ENCODE data around the gene ATP5PD. TPM values are rescaled to one million over a fixed set of nuclear protein-coding genes. Genes with fewer than 3 reads are reported as not detected.

The ATP5PD gene
- 557 and 623 TPM in 2 replicates for total RNA-seq (2014; rRNA removed; shearing (Covaris generic))
- polyA plus RNA-seq (2015; cell fraction: cytosol; rRNA removed), result 298 and 430 TPM in 2 replicates
- polyA plus RNA-seq (2015; cell fraction: nucleus; rRNA removed), result 107 and 127 TPM in 2 replicates

DNA sequence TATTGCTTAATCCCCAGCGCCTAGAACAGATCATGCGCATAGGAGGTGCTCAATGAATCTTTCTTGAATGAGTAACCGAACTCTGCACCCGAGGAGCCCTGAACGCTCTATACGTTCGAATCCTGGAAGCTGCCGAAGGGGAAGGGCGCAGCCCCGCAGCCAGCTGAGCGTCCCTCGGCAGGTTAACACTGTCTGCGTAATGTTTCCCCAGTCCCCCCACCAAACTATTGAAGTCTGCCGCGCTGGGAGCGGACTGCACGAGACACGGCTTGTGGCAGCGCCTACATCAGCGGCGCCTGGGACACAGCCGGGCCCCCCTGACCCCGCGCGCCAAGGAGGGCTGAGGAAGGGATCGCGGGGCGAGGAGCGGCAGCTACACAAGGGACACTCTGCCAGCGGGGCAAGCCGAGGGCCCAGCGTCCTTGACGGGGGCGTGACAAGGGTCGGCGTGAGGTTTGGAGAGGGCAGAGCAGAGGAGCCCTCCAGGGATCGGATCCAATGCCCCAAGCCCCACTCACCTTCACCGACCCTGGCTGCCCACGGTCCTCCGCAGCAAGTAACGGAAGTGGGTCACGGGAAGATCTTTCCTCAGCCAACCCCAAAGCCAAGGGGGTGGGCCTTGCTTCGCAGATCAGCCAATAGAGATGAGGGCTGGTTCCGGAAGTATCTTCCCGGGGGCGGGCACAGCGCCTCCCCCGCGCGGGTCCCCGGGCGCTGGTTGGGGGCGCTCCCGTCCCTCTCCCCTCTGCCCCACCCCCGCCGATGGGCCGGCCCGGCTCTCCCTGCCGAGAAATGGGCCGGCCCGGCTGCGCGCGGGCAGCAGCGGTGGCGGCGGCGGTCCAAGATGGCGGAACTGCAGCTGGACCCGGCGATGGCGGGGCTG lies at the start of gene ATP5PD, which contains the start of gene KCTD2:
TSS of gene ATP5PD (minus strand) at position 563 of the 883 bp plus-strand sequence. CDS start 4,319 bp downstream, outside the sequence.
TSS of gene KCTD2 (plus strand) at position 819 of the 883 bp plus-strand sequence. CDS start at position 845, 26 bp downstream.
- in situ Hi-C loops (cut with HindIII; ENCODE audit: low pct_unique_long_range_greater_than_20kb, low sequenced_read_pairs), result no loop called here

GRCh38 chr17:75096082-75096625 lies 49.4 kb upstream of the ATP5PD start:
- in situ Hi-C loops (cut with HindIII; ENCODE audit: low pct_unique_long_range_greater_than_20kb, low sequenced_read_pairs), result no loop called here
- DNase-seq (ENCODE audit: low read depth, low spot score), result no peak

More for the DNA sequence above, at the start of gene ATP5PD, which contains the start of gene KCTD2:
- peak; percentile 99 for DNase-seq (ENCODE audit: low read depth, low spot score)

- DNase-seq (ENCODE audit: low read depth, low spot score), result no peak
- in situ Hi-C loops (cut with HindIII; ENCODE audit: low pct_unique_long_range_greater_than_20kb, low sequenced_read_pairs), result no loop called here
These were observed 48.2 kb upstream of the ATP5PD start for GRCh38 chr17:75094871-75095399.

GRCh38 chr17:75093548-75094158 lies 46.9 kb upstream of the ATP5PD start:
- in situ Hi-C loops (cut with HindIII; ENCODE audit: low pct_unique_long_range_greater_than_20kb, low sequenced_read_pairs), result no loop called here
- DNase-seq (ENCODE audit: low read depth, low spot score), result no peak

DNA sequence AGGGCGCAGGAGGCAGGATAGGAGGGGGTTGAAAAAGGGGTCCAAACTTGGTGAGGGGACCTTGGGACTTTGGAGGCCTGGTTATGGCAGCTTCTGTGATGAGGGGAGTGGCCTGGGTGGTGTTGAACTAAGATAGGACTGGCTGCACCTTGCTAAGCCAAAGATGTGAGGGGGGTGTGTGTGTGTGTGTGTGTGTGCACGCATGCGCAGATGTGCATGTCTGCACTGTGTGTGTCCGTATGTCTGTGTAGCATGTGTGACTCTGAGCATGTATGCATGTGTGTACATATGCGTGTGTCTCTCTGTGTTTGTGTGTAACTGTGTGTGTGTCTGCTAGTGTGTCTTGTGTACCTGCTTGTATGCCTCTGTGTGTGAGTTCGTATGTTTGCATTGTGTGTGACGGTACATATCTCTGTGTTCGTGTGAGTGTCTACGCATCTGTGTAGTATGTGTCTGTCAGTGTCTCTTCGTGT lies 45.1 kb upstream of the ATP5PD start:
- DNase-seq (ENCODE audit: low read depth, low spot score), result no peak
- in situ Hi-C loops (cut with HindIII; ENCODE audit: low pct_unique_long_range_greater_than_20kb, low sequenced_read_pairs), result no loop called here

GRCh38 chr17:75090871-75091854 lies 44.4 kb upstream of the ATP5PD start:
- in situ Hi-C loops (cut with HindIII; ENCODE audit: low pct_unique_long_range_greater_than_20kb, low sequenced_read_pairs), result no loop called here
- DNase-seq (ENCODE audit: low read depth, low spot score), result no peak

DNA sequence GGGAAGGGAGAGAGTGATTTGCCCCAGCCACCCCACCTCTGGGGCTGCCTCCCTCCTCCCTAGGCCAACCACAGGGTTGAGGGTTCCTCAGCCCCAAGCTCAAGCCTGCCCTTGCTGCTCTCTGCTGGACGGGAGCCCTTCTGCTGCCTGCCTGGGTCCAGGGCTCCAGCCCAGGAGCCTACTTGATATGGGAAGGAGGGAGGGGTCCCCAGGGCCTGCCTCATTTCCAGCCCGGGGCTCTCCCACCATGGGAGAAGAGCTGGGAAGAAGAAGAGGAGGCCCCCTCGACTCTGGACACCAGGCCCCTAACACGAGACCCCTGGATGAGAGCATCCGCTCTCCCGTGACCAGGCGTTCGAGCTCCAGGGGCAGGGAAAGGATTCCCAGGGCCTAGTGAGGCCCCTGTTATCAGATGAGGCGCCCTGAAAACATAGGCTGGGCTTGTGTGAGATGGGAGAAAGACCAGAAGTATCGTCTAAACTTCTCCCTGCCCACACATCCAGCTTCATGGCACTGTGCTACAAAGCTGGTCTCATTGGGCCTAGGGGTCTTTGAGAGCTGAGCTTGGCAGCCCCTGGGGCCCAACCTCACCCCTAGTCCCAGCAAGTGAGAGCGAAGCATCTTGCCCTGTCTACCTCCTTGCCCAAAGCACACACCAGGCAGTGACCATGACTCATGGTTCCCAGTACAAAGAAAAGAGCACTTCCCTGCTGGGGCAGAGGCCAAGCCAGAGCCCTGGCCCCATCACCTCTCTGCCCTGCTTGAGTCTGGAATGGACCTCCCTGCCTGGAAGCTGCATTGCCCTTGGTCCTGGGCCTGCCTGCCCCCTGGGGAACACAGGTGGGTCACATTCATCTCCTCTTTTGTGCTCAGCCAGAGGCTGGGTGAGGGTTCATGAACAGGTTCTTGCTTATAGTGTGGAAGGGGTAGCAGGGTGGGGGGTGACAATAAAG lies 42.0 kb upstream of the ATP5PD start:
- DNase-seq (ENCODE audit: low read depth, low spot score), result no peak
- in situ Hi-C loops (cut with HindIII; ENCODE audit: low pct_unique_long_range_greater_than_20kb, low sequenced_read_pairs), result no loop called here

GRCh38 chr17:75087558-75088453 lies 41.0 kb upstream of the ATP5PD start, which contains the start of gene SLC16A5:
Gene SLC16A5 (plus strand): TSS chr17:75087954. CDS start chr17:75093637, 5,683 bp downstream.
- no peak for DNase-seq (ENCODE audit: low read depth, low spot score)
- in situ Hi-C loops (cut with HindIII; ENCODE audit: low pct_unique_long_range_greater_than_20kb, low sequenced_read_pairs), result no loop called here

DNA sequence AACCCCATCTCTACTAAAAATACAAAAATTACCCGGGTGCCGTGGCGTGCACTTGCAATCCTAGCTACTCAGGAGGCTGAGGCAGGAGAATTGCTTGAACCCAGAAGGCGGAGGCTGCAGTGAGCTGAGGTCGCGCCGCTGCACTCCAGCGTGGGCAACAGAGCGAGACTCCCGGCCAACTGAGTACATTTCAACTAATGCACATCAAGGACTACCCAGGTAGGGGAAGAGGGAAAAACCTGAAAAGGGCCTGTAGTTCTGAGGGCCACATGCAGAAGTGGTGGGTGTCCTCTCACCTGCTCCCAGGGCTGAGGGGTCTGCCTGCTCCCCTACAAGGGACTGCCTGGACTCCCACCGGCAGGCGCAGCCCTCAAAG lies 40.4 kb upstream of the ATP5PD start:
- DNase-seq (ENCODE audit: low read depth, low spot score), result no peak
- in situ Hi-C loops (cut with HindIII; ENCODE audit: low pct_unique_long_range_greater_than_20kb, low sequenced_read_pairs), result no loop called here

- no peak for DNase-seq (ENCODE audit: low read depth, low spot score)
- in situ Hi-C loops (cut with HindIII; ENCODE audit: low pct_unique_long_range_greater_than_20kb, low sequenced_read_pairs), result no loop called here
These were observed 39.9 kb upstream of the ATP5PD start for GRCh38 chr17:75086496-75087181.

- in situ Hi-C loops (cut with HindIII; ENCODE audit: low pct_unique_long_range_greater_than_20kb, low sequenced_read_pairs), result no loop called here
- no peak for DNase-seq (ENCODE audit: low read depth, low spot score)
These were observed 37.4 kb upstream of the ATP5PD start for GRCh38 chr17:75084039-75084660.

GRCh38 chr17:75082683-75083082 lies 35.9 kb upstream of the ATP5PD start:
- in situ Hi-C loops (cut with HindIII; ENCODE audit: low pct_unique_long_range_greater_than_20kb, low sequenced_read_pairs), result no loop called here
- no peak for DNase-seq (ENCODE audit: low read depth, low spot score)

GRCh38 chr17:75081611-75082540 lies 35.1 kb upstream of the ATP5PD start:
- in situ Hi-C loops (cut with HindIII; ENCODE audit: low pct_unique_long_range_greater_than_20kb, low sequenced_read_pairs), result no loop called here
- DNase-seq (ENCODE audit: low read depth, low spot score), result no peak
